Measurements from ENCODE around the gene SLC30A2. TPM values are rescaled to one million over a fixed set of nuclear protein-coding genes. Genes with fewer than 3 reads are reported as not detected.

SLC30A2 gene
- total RNA-seq, 1 donor from 2014 or later = not detected

GRCh38 chr1:26023009-26023408 lies 22.9 kb downstream of the SLC30A2 start:
- Mint-ChIP-seq H3K9me3 (no peaks in the 10 kb centered on the region), H3K27me3 (ENCODE audit: low read depth) (no peaks in the 10 kb centered on the region), H3K4me3 (peak overlapping the region; percentile 41), H3K27ac (ENCODE audit: unreplicated experiment) (no peak overlapping the region), H3K36me3 (ENCODE audit: low read depth) (no peaks in the 10 kb centered on the region), H3K4me1 (peaks cover 75% of the 10 kb centered on the region)
- no peak for DNase-seq (ENCODE audit: low read depth, low spot score)
- TF ChIP-seq CTCF (conservative IDR thresholded peaks at IDR 0.05) = no peak

- no peak for DNase-seq (ENCODE audit: low read depth, low spot score)
- no peaks in the 10 kb centered on the region for H3K36me3 Mint-ChIP-seq (ENCODE audit: low read depth)
- H3K4me3 Mint-ChIP-seq = peak overlapping the region; percentile 41
- TF ChIP-seq CTCF (conservative IDR thresholded peaks at IDR 0.05) = no peak
- H3K4me1 Mint-ChIP-seq = peaks cover 72% of the 10 kb centered on the region
- no peak overlapping the region for H3K27ac Mint-ChIP-seq (ENCODE audit: unreplicated experiment)
- no peaks in the 10 kb centered on the region for H3K9me3 Mint-ChIP-seq
- H3K27me3 Mint-ChIP-seq (ENCODE audit: low read depth) = no peaks in the 10 kb centered on the region
Measured at GRCh38 chr1:26022404-26022779, 23.5 kb downstream of the SLC30A2 start.

GRCh38 chr1:26021647-26022403 lies 24.1 kb downstream of the SLC30A2 start, which contains the start of gene EXTL1:
Gene EXTL1 (plus strand): TSS chr1:26021775. CDS start chr1:26022647, 872 bp downstream.
- H3K4me3 Mint-ChIP-seq = peak within 1 kb of the TSS; percentile 88
- no peaks in the 10 kb centered on the region for H3K27me3 Mint-ChIP-seq (ENCODE audit: low read depth)
- H3K4me1 Mint-ChIP-seq = peaks cover 72% of the 10 kb centered on the region
- TF ChIP-seq CTCF (conservative IDR thresholded peaks at IDR 0.05) = no peak
- H3K36me3 Mint-ChIP-seq (ENCODE audit: low read depth) = no peaks in the 10 kb centered on the region
- peak within 1 kb of the TSS; percentile 31 for H3K27ac Mint-ChIP-seq (ENCODE audit: unreplicated experiment)
- no peaks in the 10 kb centered on the region for H3K9me3 Mint-ChIP-seq
- peak; percentile 63 for DNase-seq (ENCODE audit: low read depth, low spot score)

- DNase-seq (ENCODE audit: low read depth, low spot score) = no peak
- H3K4me1 Mint-ChIP-seq = peaks cover 75% of the 10 kb centered on the region
- H3K27ac Mint-ChIP-seq (ENCODE audit: unreplicated experiment) = no peak overlapping the region
- peak overlapping the region; percentile 88 for H3K4me3 Mint-ChIP-seq
- no peaks in the 10 kb centered on the region for H3K36me3 Mint-ChIP-seq (ENCODE audit: low read depth)
- TF ChIP-seq CTCF (conservative IDR thresholded peaks at IDR 0.05) = no peak
- no peaks in the 10 kb centered on the region for H3K27me3 Mint-ChIP-seq (ENCODE audit: low read depth)
- no peaks in the 10 kb centered on the region for H3K9me3 Mint-ChIP-seq
Measured at GRCh38 chr1:26020941-26021646, 24.8 kb downstream of the SLC30A2 start.

- no peak overlapping the region for H3K4me3 Mint-ChIP-seq
- DNase-seq (ENCODE audit: low read depth, low spot score) = no peak
- TF ChIP-seq CTCF (conservative IDR thresholded peaks at IDR 0.05) = no peak
- no peaks in the 10 kb centered on the region for H3K27me3 Mint-ChIP-seq (ENCODE audit: low read depth)
- H3K36me3 Mint-ChIP-seq (ENCODE audit: low read depth) = no peaks in the 10 kb centered on the region
- H3K27ac Mint-ChIP-seq (ENCODE audit: unreplicated experiment) = no peak overlapping the region
- H3K9me3 Mint-ChIP-seq = no peaks in the 10 kb centered on the region
- H3K4me1 Mint-ChIP-seq = peaks cover 70% of the 10 kb centered on the region
Measured at GRCh38 chr1:26020330-26020768, 25.6 kb downstream of the SLC30A2 start.
